H1 (cell line): ENCODE measurements around the gene RGN. TPM values are rescaled to one million over a fixed set of nuclear protein-coding genes. Genes with fewer than 3 reads are reported as not detected.

Experiments
- CTBP2 ChIP-seq: IDR thresholded peaks from 2 replicates; pipeline ENCODE4 v1.7.0; 2011; ENCODE audit warnings: borderline replicate concordance, mild to moderate bottlenecking, moderate library complexity, mixed read lengths, low read length; ENCODE audit not compliant: insufficient read depth, insufficient read length
- JUN ChIP-seq: IDR thresholded peaks from 2 replicates; pipeline ENCODE4 v1.6.1; 2011; ENCODE audit warnings: low read depth, mild to moderate bottlenecking, improper control_type of control experiment, low read length
- KDM1A ChIP-seq: fragments of 200-600, 300-600 bp; sonication (generic); IDR thresholded peaks from 2 replicates; pipeline ENCODE4 v1.7.1; 2016; ENCODE audit warnings: mild to moderate bottlenecking, low read length, borderline replicate concordance
- NRF1 ChIP-seq: IDR thresholded peaks from 2 replicates; pipeline ENCODE4 v1.6.1; 2011; ENCODE audit warnings: mild to moderate bottlenecking, low read depth, low read length, improper control_type of control experiment
- POLR2A ChIP-seq, 2 experiments: IDR thresholded peaks; 1 replicate in 1 of 2; 2 replicates in 1 of 2; pipeline ENCODE4 v1.6.1; 2011; ENCODE audit warnings: low read depth in 2 of 2, low read length in 2 of 2, mild to moderate bottlenecking in 2 of 2; ENCODE audit errors: control extremely low read depth in 1 of 2
- POLR2AphosphoS5 ChIP-seq: IDR thresholded peaks from 2 replicates; pipeline ENCODE4 v1.6.1; 2011; ENCODE audit warnings: low read depth, low read length
- RAD21 ChIP-seq, 2 experiments: IDR thresholded peaks in 1 of 2; conservative IDR thresholded peaks in 1 of 2; 2 replicates each; pipeline ENCODE4 v1.6.1; 2011; ENCODE audit warnings: low read depth in 2 of 2, low read length in 2 of 2, improper control_type of control experiment in 1 of 2, inconsistent platforms in 1 of 2, mild to moderate bottlenecking in 1 of 2, moderate library complexity in 1 of 2
- SIN3A ChIP-seq, 2 experiments: IDR thresholded peaks in 1 of 2; conservative IDR thresholded peaks in 1 of 2; 2 replicates each; pipeline ENCODE4 v1.6.1; 2011 to 2012; ENCODE audit warnings: low read length in 2 of 2, improper control_type of control experiment in 1 of 2, low read depth in 1 of 2, mild to moderate bottlenecking in 1 of 2
- SP2 ChIP-seq: IDR thresholded peaks from 2 replicates; pipeline ENCODE4 v1.6.1; 2012; ENCODE audit warnings: mild to moderate bottlenecking, low read length, inconsistent platforms
- SUZ12 ChIP-seq: fragments of 200-600 bp; sonication (generic); IDR thresholded peaks from 2 replicates; pipeline ENCODE4 v1.6.1; 2012; ENCODE audit warnings: mild to moderate bottlenecking, inconsistent platforms, low read length, moderate library complexity, mixed read lengths
- TEAD4 ChIP-seq: IDR thresholded peaks from 2 replicates; pipeline ENCODE4 v1.6.1; 2012; ENCODE audit warnings: low read depth, low read length, inconsistent platforms, mixed read lengths
- polyA plus RNA-seq, 7 experiments: library from polyadenylated mRNA; depleted of rRNA in 3 of 7; stranded (reverse) in 5 of 7; unstranded in 2 of 7; fragments of >200 nt in 5 of 7; fragments of 200-250 nt in 2 of 7; gene quantifications; 1 replicate in 5 of 7; 2 replicates in 1 of 7; 4 replicates in 1 of 7; pipeline versions ENCODE4 v1.2.1 to v1.2.3, GENCODE V29; 2011 to 2013; ENCODE audit warnings: missing spikeins in 2 of 7, mixed read lengths in 2 of 7
- total RNA-seq: library from RNA; stranded (reverse); fragmentation: NEBNext Ultra II Directional; extraction: Animal tissue kit (Norgen Biotek cat#: 25700); gene quantifications from 2 replicates; pipeline ENCODE4 v1.2.1, GENCODE V29; 2021
- TF ChIP-seq, protein P1 (sequence below), 3 experiments: IDR thresholded peaks; 1 replicate in 2 of 3; 2 replicates in 1 of 3; pipeline versions ENCODE4 v1.5.1 to v1.6.1; 2011; ENCODE audit warnings: low read length in 3 of 3, mild to moderate bottlenecking in 3 of 3, inconsistent platforms in 2 of 3, low read depth in 1 of 3, moderate library complexity in 1 of 3; ENCODE audit not compliant: insufficient read depth in 1 of 3; ENCODE audit errors: control extremely low read depth in 1 of 3

The RGN gene
- total and polyA plus RNA-seq, 2 of the 8 experiments (the other 6 are each of a cell fraction or from before 2014, with no cell fraction given): 0.32 to 3.1 TPM

DNA sequence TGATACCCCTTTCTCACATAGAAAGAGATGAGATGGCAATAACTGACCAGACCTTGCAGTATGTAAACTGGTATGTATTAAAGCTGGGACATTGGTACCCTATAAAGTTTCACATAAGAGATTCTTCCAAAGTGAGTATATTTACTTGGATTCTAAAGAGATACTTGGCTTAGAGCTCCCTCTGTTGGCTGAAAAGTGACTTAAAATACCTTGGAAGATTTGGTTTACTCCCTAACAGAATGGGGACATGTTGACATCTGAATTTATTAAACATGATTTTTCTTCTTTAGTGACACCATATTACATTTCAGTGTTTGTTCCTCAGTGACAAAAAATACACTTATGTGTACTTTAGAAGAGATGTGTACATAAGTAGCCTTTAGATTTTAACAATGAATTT is 47.9 kb upstream of the RGN start (continued):
- TF ChIP-seq NRF1: no peak
- no peak for TF ChIP-seq SUZ12
- TF ChIP-seq SIN3A (conservative IDR thresholded peaks at IDR 0.05 in 1 of 2, IDR thresholded peaks at IDR 0.05 in 1 of 2; ENCODE audit: low read depth in 1 of 2, low read length in 2 of 2): no peak
- TF ChIP-seq RAD21 (IDR thresholded peaks at IDR 0.05 in 1 of 2, conservative IDR thresholded peaks at IDR 0.05 in 1 of 2; ENCODE audit: low read depth in 2 of 2, low read length in 2 of 2): peak; percentile 65
- TF ChIP-seq POLR2A (IDR thresholded peaks at IDR 0.05; ENCODE audit: control extremely low read depth in 1 of 2, low read depth in 2 of 2, low read length in 2 of 2): no peak
- no peak for TF ChIP-seq CTBP2
- TF ChIP-seq POLR2AphosphoS5: no peak
- TF ChIP-seq, protein P1, sequence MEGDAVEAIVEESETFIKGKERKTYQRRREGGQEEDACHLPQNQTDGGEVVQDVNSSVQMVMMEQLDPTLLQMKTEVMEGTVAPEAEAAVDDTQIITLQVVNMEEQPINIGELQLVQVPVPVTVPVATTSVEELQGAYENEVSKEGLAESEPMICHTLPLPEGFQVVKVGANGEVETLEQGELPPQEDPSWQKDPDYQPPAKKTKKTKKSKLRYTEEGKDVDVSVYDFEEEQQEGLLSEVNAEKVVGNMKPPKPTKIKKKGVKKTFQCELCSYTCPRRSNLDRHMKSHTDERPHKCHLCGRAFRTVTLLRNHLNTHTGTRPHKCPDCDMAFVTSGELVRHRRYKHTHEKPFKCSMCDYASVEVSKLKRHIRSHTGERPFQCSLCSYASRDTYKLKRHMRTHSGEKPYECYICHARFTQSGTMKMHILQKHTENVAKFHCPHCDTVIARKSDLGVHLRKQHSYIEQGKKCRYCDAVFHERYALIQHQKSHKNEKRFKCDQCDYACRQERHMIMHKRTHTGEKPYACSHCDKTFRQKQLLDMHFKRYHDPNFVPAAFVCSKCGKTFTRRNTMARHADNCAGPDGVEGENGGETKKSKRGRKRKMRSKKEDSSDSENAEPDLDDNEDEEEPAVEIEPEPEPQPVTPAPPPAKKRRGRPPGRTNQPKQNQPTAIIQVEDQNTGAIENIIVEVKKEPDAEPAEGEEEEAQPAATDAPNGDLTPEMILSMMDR (IDR thresholded peaks at IDR 0.05; ENCODE audit: control extremely low read depth in 1 of 3, insufficient read depth in 1 of 3, low read depth in 1 of 3, low read length in 3 of 3): peak in 2 of 3 experiments; percentile 17 to 38; a peak in 2 of 4 replicates
- no peak for TF ChIP-seq SP2
- no peak for TF ChIP-seq TEAD4
- no peak for TF ChIP-seq KDM1A
- TF ChIP-seq JUN: no peak
